OCI-LY7 (cell line): ENCODE data around the gene ACKR2. TPM values are rescaled to one million over a fixed set of nuclear protein-coding genes. Genes with fewer than 3 reads are reported as not detected.
A peak's percentile ranks its signal among the peaks of the same experiment; 100 is the strongest.

Experiments
- BruUV-seq: library from RNA; stranded (reverse); fragments of 400-500 nt; replicated peaks from 2 replicates; lab custom pipeline; 2021; lab: Mats Ljungman, UMichigan
- CTCF ChIA-PET: fragments of 300-600 bp; sonication (Branson Sonifier 250); formaldehyde crosslinking; loops from one replicate; lab custom pipeline; 2022; ENCODE audit warnings: antibody characterized with exemption; ENCODE audit not compliant: unreplicated experiment; lab: Charles Lee
- POLR2A ChIA-PET: fragments of 300-600 bp; sonication (Branson Sonifier 250); formaldehyde crosslinking; loops from one replicate; lab custom pipeline; 2022; ENCODE audit warnings: antibody characterized with exemption; lab: Charles Lee
- DNase-seq: peaks from one replicate; pipeline ENCODE4 v3.0.0-alpha.2; 2015; ENCODE audit warnings: low spot score
- H2AFZ ChIP-seq: fragments of 200-600 bp; sonication (generic), shearing (Covaris generic); 2 replicates; pipeline ENCODE4 v1.6.1; 2014; ENCODE audit warnings: mild to moderate bottlenecking, antibody characterized with exemption, low read length, moderate library complexity
- H3K27ac ChIP-seq: fragments of 200-600 bp; sonication (generic); 2 replicates; pipeline ENCODE4 v1.5.1; 2014; ENCODE audit warnings: mixed run types, low read depth, mild to moderate bottlenecking, moderate library complexity, low read length, inconsistent platforms; ENCODE audit not compliant: poor library complexity, severe bottlenecking
- H3K36me3 ChIP-seq: fragments of 200-600 bp; sonication (generic); 2 replicates; pipeline ENCODE4 v1.6.1; 2014; ENCODE audit warnings: mild to moderate bottlenecking, antibody characterized with exemption, low read length, moderate library complexity, mixed read lengths; ENCODE audit not compliant: insufficient read depth
- H3K4me1 ChIP-seq: fragments of 200-600 bp; sonication (generic); 2 replicates; pipeline ENCODE4 v1.5.1; 2014; ENCODE audit warnings: mild to moderate bottlenecking, low read length; ENCODE audit not compliant: insufficient read depth, poor library complexity, severe bottlenecking
- H3K4me2 ChIP-seq: fragments of 200-600 bp; sonication (generic); 2 replicates; pipeline ENCODE4 v1.6.1; 2014; ENCODE audit warnings: mild to moderate bottlenecking, low read length
- H3K4me3 ChIP-seq: fragments of 200-600 bp; sonication (generic); 2 replicates; pipeline ENCODE4 v1.5.1; 2014; ENCODE audit warnings: mild to moderate bottlenecking, low read depth, low read length; ENCODE audit not compliant: poor library complexity, severe bottlenecking
- H3K79me2 ChIP-seq: fragments of 200-600 bp; sonication (generic); 2 replicates; pipeline ENCODE4 v1.6.1; 2016; ENCODE audit warnings: low read depth, mild to moderate bottlenecking, low read length, moderate library complexity, mixed read lengths; ENCODE audit not compliant: insufficient read depth
- H3K9me2 ChIP-seq: fragments of 200-600 bp; sonication (generic); 2 replicates; pipeline ENCODE4 v1.6.1; 2016; ENCODE audit warnings: mild to moderate bottlenecking, low read length, mixed read lengths; ENCODE audit not compliant: insufficient read depth
- H3K9me3 ChIP-seq: fragments of 200-600 bp; sonication (generic); 2 replicates; pipeline ENCODE4 v1.6.1; 2014; ENCODE audit warnings: mild to moderate bottlenecking, mixed run types, low read length, mixed read lengths
- H4K20me1 ChIP-seq: fragments of 200-600 bp; sonication (generic); 2 replicates; pipeline ENCODE4 v1.6.1; 2014; ENCODE audit warnings: mild to moderate bottlenecking, antibody characterized with exemption, low read length, moderate library complexity, mixed read lengths; ENCODE audit not compliant: insufficient read depth
- CTCF ChIP-seq: fragments of 200-600 bp; sonication (generic); conservative IDR thresholded peaks from 2 replicates; pipeline ENCODE4 v1.5.1; 2014; ENCODE audit warnings: mild to moderate bottlenecking, antibody characterized with exemption, low read length, moderate library complexity, mixed read lengths
- EZH2phosphoT487 ChIP-seq: fragments of 200-600 bp; sonication (generic); IDR thresholded peaks from 2 replicates; pipeline ENCODE4 v1.6.1; 2018; ENCODE audit warnings: low read depth, borderline replicate concordance, mild to moderate bottlenecking, mixed run types, antibody characterized with exemption, low read length, moderate library complexity, mixed read lengths
- intact Hi-C: fragments of 100-400 bp; cut with micrococcal nuclease; formaldehyde crosslinking; loops from one replicate; pipeline ENCODE4 v1.10.0; 2022; ENCODE audit not compliant: unreplicated experiment
- total RNA-seq, 2 experiments: library from RNA; depleted of rRNA in 1 of 2; stranded (reverse); fragments of >200 nt in 1 of 2; shearing (Covaris generic) in 1 of 2; gene quantifications; 2 replicates each; pipeline ENCODE4 v1.2.3, GENCODE V29; 2014 to 2022

The ACKR2 gene
- total RNA-seq, 2 experiments from 2014 or later = 2.9 TPM; not detected in 1

- Histone ChIP-seq H3K4me2 (peak overlapping the region; percentile 96), H3K9me3 (no peaks in the 10 kb centered on the region), H3K9me2 (no peaks in the 10 kb centered on the region), H3K36me3 (peaks cover 34% of the 10 kb centered on the region), H3K79me2 (peaks cover 50% of the 10 kb centered on the region), H4K20me1 (peaks cover 8% of the 10 kb centered on the region; the same call in 1 of the 2 replicates), H3K4me1 (peaks cover 26% of the 10 kb centered on the region), H3K4me3 (no peak overlapping the region), H3K27ac (no peak overlapping the region), H2AFZ (no peak overlapping the region)
- no TSS peak for BruUV-seq
- intact Hi-C loops = no loop called here
- TF ChIP-seq EZH2phosphoT487 = no peak
- no peak for TF ChIP-seq CTCF
- POLR2A ChIA-PET = no interaction called here
- CTCF ChIA-PET = no interaction called here
- DNase-seq = no peak
Observed at GRCh38 chr3:42801784-42802183, 7.5 kb upstream of the ACKR2 start.

- H3K9me3 ChIP-seq = no peaks in the 10 kb centered on the region
- H3K79me2 ChIP-seq = peaks cover 50% of the 10 kb centered on the region
- DNase-seq = no peak
- peaks cover 26% of the 10 kb centered on the region for H3K4me1 ChIP-seq
- peak overlapping the region; percentile 52; the same call in 1 of the 2 replicates for H2AFZ ChIP-seq
- H3K4me3 ChIP-seq = peak overlapping the region; percentile 93
- H3K27ac ChIP-seq = peak overlapping the region; percentile 73
- ChIA-PET POLR2A (interaction anchor here (1.0 to 1.3 kb wide), 4 partner anchors 8 to 220 kb away, joined by 3 to 6 read pairs (median 4); no protein-coding TSS in a partner anchor), CTCF (no interaction called here)
- H3K36me3 ChIP-seq = peaks cover 34% of the 10 kb centered on the region
- TF ChIP-seq EZH2phosphoT487 = no peak
- no peak for TF ChIP-seq CTCF
- intact Hi-C loops = no loop called here
- peak overlapping the region; percentile 96 for H3K4me2 ChIP-seq
- peaks cover 8% of the 10 kb centered on the region; the same call in 1 of the 2 replicates for H4K20me1 ChIP-seq
- no peaks in the 10 kb centered on the region for H3K9me2 ChIP-seq
- TSS peak; percentile 56 for BruUV-seq
Observed at GRCh38 chr3:42802876-42803413, 6.3 kb upstream of the ACKR2 start.
